CD4-positive, alpha-beta T cell (primary cell): ENCODE data around the gene GABRD. TPM values are rescaled to one million over a fixed set of nuclear protein-coding genes. Genes with fewer than 3 reads are reported as not detected.
A peak's percentile ranks its signal among the peaks of the same experiment; 100 is the strongest.

Experiments
- ATAC-seq: fragments of 200-7000 bp; cut with Tn5 transposase; one replicate; pipeline ENCODE4 v1.10.0; 2022; ENCODE audit warnings: mild to moderate bottlenecking; ENCODE audit not compliant: poor library complexity
- CTCF ChIA-PET: fragments of 350-600 bp; sonication (Branson Sonifier 250); formaldehyde crosslinking; loops from one replicate; lab custom pipeline; 2021; ENCODE audit warnings: antibody characterized with exemption, inconsistent platforms; lab: Charles Lee
- POLR2A ChIA-PET: fragments of 350-600 bp; sonication (Branson Sonifier 250); formaldehyde crosslinking; loops from one replicate; lab custom pipeline; 2021; ENCODE audit warnings: antibody characterized with exemption, inconsistent platforms; lab: Charles Lee
- DNase-seq, 14 experiments: peaks; one replicate each; pipeline ENCODE4 v3.0.0-alpha.2; 2013 to 2020; ENCODE audit warnings: mixed read lengths in 2 of 14
- H3K27ac ChIP-seq, 2 donors: one replicate each; pipeline versions ENCODE4 v1.5.1 to v1.7.0; 2013; ENCODE audit warnings: low read length in 2 of 2, low read depth in 1 of 2, mild to moderate bottlenecking in 1 of 2
- H3K27me3 ChIP-seq, 2 experiments: 1 replicate in 1 of 2; 2 replicates in 1 of 2; pipeline versions ENCODE4 v1.6.1 to v1.7.0; 2013; ENCODE audit warnings: low read length in 2 of 2, control low read depth in 1 of 2, mild to moderate bottlenecking in 1 of 2, moderate library complexity in 1 of 2; ENCODE audit not compliant: insufficient read depth in 2 of 2, control insufficient read depth in 1 of 2
- H3K36me3 ChIP-seq: one replicate; pipeline ENCODE4 v1.6.1; 2013; ENCODE audit warnings: low read length, control low read depth; ENCODE audit not compliant: insufficient read depth
- H3K4me1 ChIP-seq: one replicate; pipeline ENCODE4 v1.6.1; 2013; ENCODE audit warnings: low read length, control low read depth; ENCODE audit not compliant: insufficient read depth
- H3K4me3 ChIP-seq: one replicate; pipeline ENCODE4 v1.5.1; 2013; ENCODE audit warnings: mild to moderate bottlenecking, low read length, moderate library complexity
- H3K9me3 ChIP-seq, 2 experiments: 1 replicate in 1 of 2; 2 replicates in 1 of 2; pipeline versions ENCODE4 v1.6.1 to v1.7.0; 2013; ENCODE audit warnings: low read length in 2 of 2, mild to moderate bottlenecking in 2 of 2, control low read depth in 1 of 2, moderate library complexity in 1 of 2; ENCODE audit not compliant: control insufficient read depth in 1 of 2, insufficient read depth in 1 of 2
- H3K27ac Mint-ChIP-seq: one replicate; pipeline ENCODE4 v1.8.0; 2020; ENCODE audit warnings: mixed read lengths
- H3K27me3 Mint-ChIP-seq: one replicate; pipeline ENCODE4 v1.8.0; 2021; ENCODE audit warnings: mixed read lengths
- H3K36me3 Mint-ChIP-seq: one replicate; pipeline ENCODE4 v1.8.0; 2021; ENCODE audit warnings: low read depth, mixed read lengths
- H3K4me1 Mint-ChIP-seq: one replicate; pipeline ENCODE4 v1.8.0; 2021; ENCODE audit warnings: low read depth, mixed read lengths
- H3K4me3 Mint-ChIP-seq: one replicate; pipeline ENCODE4 v1.8.0; 2020; ENCODE audit warnings: mild to moderate bottlenecking, mixed read lengths
- H3K9me3 Mint-ChIP-seq: one replicate; pipeline ENCODE4 v1.8.0; 2020; ENCODE audit warnings: mixed read lengths
- intact Hi-C, 2 experiments: fragments of 100-400 bp; cut with DNase I in 1 of 2; cut with micrococcal nuclease in 1 of 2; formaldehyde crosslinking; loops; one replicate each; pipeline versions ENCODE4 v1.15.1 to v1.9.0; 2023 to 2025; cut with DNase I, micrococcal nuclease
- total RNA-seq, 174 experiments: library from RNA in 2 of 174; stranded (reverse) in 2 of 174; gene quantifications; one replicate each; pipeline ENCODE4 v1.2.3 and lab custom pipeline; 2021 to 2026
- TF ChIP-seq, protein P1 (sequence below): fragments of 200-600 bp; IDR thresholded peaks from one replicate; pipeline ENCODE4 v1.8.0; 2022; ENCODE audit warnings: antibody characterized with exemption, mild to moderate bottlenecking

The GABRD gene
- total RNA-seq, 2 experiments from 2014 or later, result 0.38 to 0.42 TPM

DNA sequence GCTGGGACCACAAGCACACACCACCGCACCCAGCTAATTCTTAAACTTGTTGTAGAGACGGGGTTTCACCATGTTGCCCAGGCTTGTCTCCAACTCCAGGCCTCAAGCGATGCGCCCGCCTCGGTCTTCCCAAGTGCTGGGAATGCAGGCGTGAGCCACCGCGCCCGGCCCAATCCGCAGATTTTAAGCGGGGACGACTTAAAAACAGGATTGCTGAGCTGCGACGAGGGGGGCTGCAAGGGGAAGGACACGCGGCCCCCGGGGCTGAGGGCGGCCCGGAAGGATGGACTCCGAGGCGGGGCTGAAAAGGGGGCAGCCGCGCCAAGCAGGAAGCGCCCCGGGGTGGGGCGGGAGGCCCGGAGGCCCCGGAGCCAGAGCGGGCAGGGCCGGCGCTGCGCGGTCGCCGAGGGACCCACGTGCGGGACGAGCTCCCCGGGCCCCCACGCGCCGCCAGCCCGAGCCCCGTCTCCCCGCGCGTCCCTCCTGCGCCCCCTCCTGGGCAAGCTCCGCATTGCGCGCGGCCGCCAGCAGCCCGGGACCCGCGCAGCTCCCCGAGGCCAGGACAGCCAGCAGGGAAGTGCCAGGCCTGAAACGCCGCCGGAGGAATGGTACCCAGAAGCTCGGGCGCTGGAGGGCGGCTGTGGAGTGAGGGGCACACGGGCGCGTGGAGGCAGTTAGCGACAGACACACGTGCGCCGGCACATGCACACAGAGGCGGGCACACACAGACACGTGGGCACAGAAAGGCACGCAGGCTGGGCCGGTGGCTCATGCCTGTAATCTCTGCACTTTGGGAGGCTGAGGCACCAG lies 25.6 kb downstream of the GABRD start:
- Mint-ChIP-seq H3K4me1 (peaks cover 22% of the 10 kb centered on the region), H3K27ac (no peak overlapping the region), H3K4me3 (peak overlapping the region; percentile 34), H3K36me3 (no peaks in the 10 kb centered on the region), H3K9me3 (no peaks in the 10 kb centered on the region), H3K27me3 (peaks cover 16% of the 10 kb centered on the region)
- ATAC-seq (peak; percentile 94), DNase-seq (peak; percentile 61 to 90 (median 76))
- TF ChIP-seq, protein P1, sequence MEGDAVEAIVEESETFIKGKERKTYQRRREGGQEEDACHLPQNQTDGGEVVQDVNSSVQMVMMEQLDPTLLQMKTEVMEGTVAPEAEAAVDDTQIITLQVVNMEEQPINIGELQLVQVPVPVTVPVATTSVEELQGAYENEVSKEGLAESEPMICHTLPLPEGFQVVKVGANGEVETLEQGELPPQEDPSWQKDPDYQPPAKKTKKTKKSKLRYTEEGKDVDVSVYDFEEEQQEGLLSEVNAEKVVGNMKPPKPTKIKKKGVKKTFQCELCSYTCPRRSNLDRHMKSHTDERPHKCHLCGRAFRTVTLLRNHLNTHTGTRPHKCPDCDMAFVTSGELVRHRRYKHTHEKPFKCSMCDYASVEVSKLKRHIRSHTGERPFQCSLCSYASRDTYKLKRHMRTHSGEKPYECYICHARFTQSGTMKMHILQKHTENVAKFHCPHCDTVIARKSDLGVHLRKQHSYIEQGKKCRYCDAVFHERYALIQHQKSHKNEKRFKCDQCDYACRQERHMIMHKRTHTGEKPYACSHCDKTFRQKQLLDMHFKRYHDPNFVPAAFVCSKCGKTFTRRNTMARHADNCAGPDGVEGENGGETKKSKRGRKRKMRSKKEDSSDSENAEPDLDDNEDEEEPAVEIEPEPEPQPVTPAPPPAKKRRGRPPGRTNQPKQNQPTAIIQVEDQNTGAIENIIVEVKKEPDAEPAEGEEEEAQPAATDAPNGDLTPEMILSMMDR, result peak; percentile 74
- Histone ChIP-seq H3K4me3 (peak overlapping the region; percentile 39), H3K9me3 (peaks cover 0 to 16% of the 10 kb centered on the region in 2 experiments), H3K4me1 (peaks cover 30% of the 10 kb centered on the region), H3K27ac (no peak overlapping the region), H3K36me3 (no peaks in the 10 kb centered on the region), H3K27me3 (peaks cover 9 to 16% of the 10 kb centered on the region in 2 experiments)
- intact Hi-C loops, result loop anchor here in 1 of 2 experiments (1.0 to 5.0 kb wide), 3 partner anchors 84 to 598 kb away; no protein-coding TSS in a partner anchor
- POLR2A ChIA-PET, result interaction anchor here (0.6 to 1.0 kb wide), 2 partner anchors 19 to 102 kb away, joined by 3 read pairs; no protein-coding TSS in a partner anchor
- CTCF ChIA-PET, result interaction anchor here (0.6 to 1.3 kb wide), 14 partner anchors 9 to 207 kb away, joined by 3 to 11 read pairs (median 3); no protein-coding TSS in a partner anchor

DNA sequence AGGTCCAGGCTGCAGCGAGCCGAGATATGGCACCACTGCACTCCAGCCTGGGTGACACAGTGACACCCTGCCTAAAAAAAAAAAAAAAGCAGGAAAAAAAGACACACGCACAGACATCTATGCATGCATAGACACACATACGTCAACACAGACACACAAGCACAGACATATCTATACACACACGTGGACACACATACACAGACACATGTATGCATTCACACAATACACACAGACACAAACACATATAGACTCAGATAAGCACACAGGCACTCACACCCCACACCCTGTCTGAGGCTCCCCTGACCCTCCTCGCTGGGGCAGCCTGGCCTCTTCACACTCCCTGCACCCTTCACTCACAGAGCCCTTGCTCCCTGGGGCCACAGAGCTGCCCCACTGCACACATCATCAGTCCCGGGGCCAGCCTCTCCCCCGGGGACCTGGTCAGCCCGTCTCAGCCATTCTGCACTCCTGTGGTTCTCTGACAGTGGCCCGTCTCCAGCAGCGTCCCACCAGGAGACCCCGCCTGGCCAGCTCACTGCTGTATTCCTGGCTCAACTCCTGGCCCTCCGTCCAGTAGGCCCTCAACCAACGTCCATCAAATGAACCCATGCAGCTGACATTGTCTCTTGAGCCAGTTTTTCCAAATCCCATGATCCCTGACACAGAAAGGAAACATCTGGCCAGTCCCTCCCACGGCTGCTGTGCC lies 26.5 kb downstream of the GABRD start:
- intact Hi-C loops, result loop anchor here in 1 of 2 experiments (1.0 to 5.0 kb wide), 2 partner anchors 85 to 597 kb away; no protein-coding TSS in a partner anchor
- POLR2A ChIA-PET, result interaction anchor here (1.0 kb wide), 1 partner anchor 20 kb away, joined by 3 read pairs; no protein-coding TSS in a partner anchor
- ATAC-seq (no peak), DNase-seq (no peak)
- H3K27me3 Mint-ChIP-seq, result peaks cover 16% of the 10 kb centered on the region
- CTCF ChIA-PET, result interaction anchor here (0.9 to 1.3 kb wide), 10 partner anchors 8 to 137 kb away, joined by 3 to 11 read pairs (median 3); no protein-coding TSS in a partner anchor
- H3K27ac Mint-ChIP-seq, result no peak overlapping the region
- Histone ChIP-seq H3K27ac (no peak overlapping the region), H3K27me3 (peaks cover 9 to 16% of the 10 kb centered on the region in 2 experiments), H3K36me3 (no peaks in the 10 kb centered on the region), H3K4me1 (peaks cover 32% of the 10 kb centered on the region), H3K4me3 (no peak overlapping the region), H3K9me3 (peaks cover 0 to 16% of the 10 kb centered on the region in 2 experiments)
- peak overlapping the region; percentile 42 for H3K4me3 Mint-ChIP-seq
- peaks cover 22% of the 10 kb centered on the region for H3K4me1 Mint-ChIP-seq
- H3K36me3 Mint-ChIP-seq, result no peaks in the 10 kb centered on the region
- TF ChIP-seq, protein P1, result no peak
- H3K9me3 Mint-ChIP-seq, result no peaks in the 10 kb centered on the region

GRCh38 chr1:2046174-2046917 lies 27.2 kb downstream of the GABRD start:
- POLR2A ChIA-PET, result no interaction called here

More at GRCh38 chr1:2046174-2046917, 27.2 kb downstream of the GABRD start:
- no peak overlapping the region for H3K4me3 ChIP-seq
- peaks cover 0 to 16% of the 10 kb centered on the region in 2 experiments for H3K9me3 ChIP-seq
- no peak overlapping the region for H3K27ac Mint-ChIP-seq
- no peak overlapping the region for H3K27ac ChIP-seq
- H3K27me3 ChIP-seq, result peaks cover 9 to 16% of the 10 kb centered on the region in 2 experiments
- H3K27me3 Mint-ChIP-seq, result peaks cover 16% of the 10 kb centered on the region
- no peaks in the 10 kb centered on the region for H3K36me3 Mint-ChIP-seq
- no peak overlapping the region for H3K4me3 Mint-ChIP-seq
- peaks cover 22% of the 10 kb centered on the region for H3K4me1 Mint-ChIP-seq
- ATAC-seq (no peak), DNase-seq (peak in 8 of 14 experiments; percentile 24 to 64 (median 38))
- no peaks in the 10 kb centered on the region for H3K9me3 Mint-ChIP-seq
- CTCF ChIA-PET, result no interaction called here
- peaks cover 39% of the 10 kb centered on the region for H3K4me1 ChIP-seq
- intact Hi-C loops, result loop anchor here in 1 of 2 experiments (5.0 kb wide), 1 partner anchor 596 kb away; no protein-coding TSS in a partner anchor
- TF ChIP-seq, protein P1, result peak; percentile 45
- no peaks in the 10 kb centered on the region for H3K36me3 ChIP-seq
